HUES64 (cell line): Measurements from ENCODE around the gene INTS6.

Experiments
- H3K27ac ChIP-seq: 2 replicates; pipeline ENCODE4 v1.7.0; 2013; ENCODE audit warnings: low read depth, low read length, inconsistent platforms
- H3K27me3 ChIP-seq: 2 replicates; pipeline ENCODE4 v1.6.1; 2013; ENCODE audit warnings: mild to moderate bottlenecking, low read length; ENCODE audit not compliant: insufficient read depth
- H3K36me3 ChIP-seq: 2 replicates; pipeline ENCODE4 v1.6.1; 2013; ENCODE audit warnings: mild to moderate bottlenecking, low read length; ENCODE audit not compliant: insufficient read depth
- H3K4me1 ChIP-seq: 2 replicates; pipeline ENCODE4 v1.6.1; 2013; ENCODE audit warnings: mild to moderate bottlenecking, low read length, moderate library complexity; ENCODE audit not compliant: insufficient read depth
- H3K4me3 ChIP-seq: 2 replicates; pipeline ENCODE4 v1.5.1; 2013; ENCODE audit warnings: mild to moderate bottlenecking, low read length, moderate library complexity
- H3K9ac ChIP-seq: 2 replicates; pipeline ENCODE4 v1.6.1; 2013; ENCODE audit warnings: mild to moderate bottlenecking, low read depth, low read length
- H3K9me3 ChIP-seq: 2 replicates; pipeline ENCODE4 v1.6.1; 2013; ENCODE audit warnings: low read depth, low read length; ENCODE audit not compliant: insufficient read depth
- WGBS: fragments of 150-250, 120-280 bp; methylation state at CpG from one replicate; pipeline ENCODE4 v1.1.7; 2013; ENCODE audit warnings: missing lambda C conversion rate; 5-methylcytosine and 5-hydroxymethylcytosine counted together

INTS6 gene

DNA sequence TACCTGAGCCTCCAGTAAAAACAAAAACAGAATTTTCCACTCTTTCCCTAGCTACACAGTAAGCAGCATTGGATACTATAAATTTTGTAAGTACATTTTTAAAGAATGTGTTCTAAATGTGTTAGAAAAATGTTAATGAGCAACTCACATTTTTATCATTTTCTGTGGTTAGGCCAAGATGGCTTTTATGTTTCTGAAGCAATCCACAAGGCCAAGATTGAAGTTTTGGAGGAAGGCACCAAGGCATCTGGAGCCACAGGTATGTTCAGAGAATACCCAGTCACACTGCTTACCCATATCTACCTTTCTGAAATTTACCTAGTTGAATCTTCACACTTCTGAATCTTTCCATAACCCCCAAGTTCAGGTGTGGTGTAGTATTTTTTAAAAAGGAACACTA, 91.7 kb downstream of the INTS6 start:
- H3K9ac ChIP-seq: no peak overlapping the region
- H3K9me3 ChIP-seq: no peaks in the 10 kb centered on the region
- H3K27me3 ChIP-seq: no peaks in the 10 kb centered on the region
- no peak overlapping the region for H3K27ac ChIP-seq
- no peak overlapping the region for H3K4me3 ChIP-seq
- peaks cover 49% of the 10 kb centered on the region for H3K36me3 ChIP-seq
- H3K4me1 ChIP-seq: peaks cover 13% of the 10 kb centered on the region

DNA sequence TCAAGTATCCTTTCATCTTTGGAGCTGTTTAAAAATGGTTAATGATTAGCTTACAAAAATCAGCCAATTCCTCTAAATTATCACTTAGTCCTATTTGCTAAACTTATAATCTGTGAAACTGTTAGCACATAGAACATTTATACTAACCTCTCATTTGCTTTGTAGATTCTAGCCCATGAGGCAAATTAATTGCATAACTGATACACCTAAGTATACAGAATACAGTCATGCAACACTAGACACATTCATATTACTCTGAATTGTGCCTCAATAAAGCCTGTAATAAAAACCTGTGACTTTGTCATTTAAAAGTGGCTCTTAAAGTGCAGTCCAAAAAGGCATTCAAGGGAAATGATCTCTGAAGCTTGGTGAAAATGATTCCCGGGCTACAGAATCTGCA, 92.3 kb downstream of the INTS6 start:
- 100% methylated on average over 1 of the region's 1 CpG for WGBS
- Histone ChIP-seq H3K36me3 (peaks cover 43% of the 10 kb centered on the region), H3K9ac (no peak overlapping the region)

GRCh38 chr13:51359352-51359751, 93.5 kb downstream of the INTS6 start:
- 96% methylated on average over 1 of the region's 1 CpG for WGBS
- Histone ChIP-seq H3K4me3 (no peak overlapping the region), H3K4me1 (0 out of 2 replicates have a peak, but pooled peaks cover 4% of the 10 kb centered on the region), H3K27me3 (no peaks in the 10 kb centered on the region), H3K27ac (no peak overlapping the region), H3K9ac (no peak overlapping the region), H3K9me3 (no peaks in the 10 kb centered on the region), H3K36me3 (peaks cover 31% of the 10 kb centered on the region)

More for the DNA sequence above, 92.3 kb downstream of the INTS6 start:
- Histone ChIP-seq H3K4me3 (no peak overlapping the region), H3K27ac (no peak overlapping the region), H3K27me3 (no peaks in the 10 kb centered on the region), H3K9me3 (no peaks in the 10 kb centered on the region), H3K4me1 (peaks cover 13% of the 10 kb centered on the region)

GRCh38 chr13:51357928-51358595, 94.8 kb downstream of the INTS6 start:
- 86% methylated on average over 4 of the region's 5 CpGs for WGBS
- no peak overlapping the region for H3K27ac ChIP-seq
- no peaks in the 10 kb centered on the region for H3K27me3 ChIP-seq
- no peak overlapping the region for H3K9ac ChIP-seq
- no peak overlapping the region for H3K4me3 ChIP-seq
- no peaks in the 10 kb centered on the region for H3K4me1 ChIP-seq
- H3K36me3 ChIP-seq: peaks cover 18% of the 10 kb centered on the region; the same call in 1 of the 2 replicates
- H3K9me3 ChIP-seq: no peaks in the 10 kb centered on the region

- Histone ChIP-seq H3K36me3 (no peaks in the 10 kb centered on the region), H3K9ac (no peak overlapping the region), H3K4me1 (no peaks in the 10 kb centered on the region), H3K27me3 (no peaks in the 10 kb centered on the region), H3K27ac (no peak overlapping the region), H3K9me3 (no peaks in the 10 kb centered on the region), H3K4me3 (no peak overlapping the region)
- 82% methylated on average over 2 of the region's 2 CpGs for WGBS
These were observed 97.6 kb downstream of the INTS6 start for GRCh38 chr13:51355217-51355616.

DNA sequence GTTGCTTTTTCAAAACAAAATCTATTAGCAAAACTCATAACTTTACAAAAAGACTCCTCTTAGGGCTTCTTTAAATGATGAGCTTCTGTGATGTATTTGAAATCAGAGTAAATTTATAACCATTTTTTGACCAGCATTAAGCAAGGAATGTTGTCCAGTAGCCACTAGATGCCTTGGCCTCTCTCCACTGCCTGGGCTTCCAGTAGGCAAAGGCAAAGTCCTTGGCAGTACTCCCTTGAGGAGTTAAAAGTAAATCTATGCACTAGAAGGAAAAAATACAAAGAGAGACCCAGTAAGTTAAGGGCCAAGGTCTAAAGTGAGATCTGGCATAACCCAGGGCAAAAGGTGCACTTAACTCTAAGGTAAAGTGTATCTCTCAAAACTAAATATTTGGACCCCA, 103.8 kb downstream of the INTS6 start:
- H3K9me3 ChIP-seq: no peaks in the 10 kb centered on the region
- no peaks in the 10 kb centered on the region for H3K36me3 ChIP-seq
- H3K27ac ChIP-seq: no peak overlapping the region
- no peak overlapping the region for H3K4me3 ChIP-seq
- H3K27me3 ChIP-seq: no peaks in the 10 kb centered on the region
- H3K4me1 ChIP-seq: peaks cover 14% of the 10 kb centered on the region
- no peak overlapping the region for H3K9ac ChIP-seq

- no peak overlapping the region for H3K27ac ChIP-seq
- H3K36me3 ChIP-seq: no peaks in the 10 kb centered on the region
- WGBS: 95% methylated on average over 10 of the region's 10 CpGs
These were observed 104.5 kb downstream of the INTS6 start for GRCh38 chr13:51348069-51348967.

DNA sequence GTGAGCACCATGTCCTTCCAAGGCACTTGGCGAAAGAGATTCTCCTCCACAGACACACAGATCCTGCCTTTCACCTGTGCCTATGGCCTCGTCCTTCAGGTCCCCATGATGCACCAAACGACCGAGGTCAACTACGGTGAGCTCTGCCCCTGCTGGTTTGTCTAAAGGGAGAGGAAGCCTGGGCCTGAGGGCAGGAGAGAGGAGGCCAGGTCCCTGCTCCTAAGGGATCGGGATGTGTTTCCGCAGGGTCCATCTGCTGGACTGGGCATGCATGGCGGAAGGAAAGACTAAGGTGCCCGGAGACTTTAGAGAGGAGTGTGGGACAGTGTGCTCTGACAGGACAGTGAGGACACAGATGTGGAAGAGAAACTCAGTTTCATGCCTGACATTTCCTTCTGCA, 105.7 kb downstream of the INTS6 start:
- Histone ChIP-seq H3K9me3 (no peaks in the 10 kb centered on the region), H3K27ac (no peak overlapping the region), H3K9ac (no peak overlapping the region), H3K27me3 (no peaks in the 10 kb centered on the region), H3K4me3 (no peak overlapping the region), H3K36me3 (no peaks in the 10 kb centered on the region), H3K4me1 (peaks cover 14% of the 10 kb centered on the region)
- WGBS: 85% methylated on average over 9 of the region's 9 CpGs

More at GRCh38 chr13:51348069-51348967, 104.5 kb downstream of the INTS6 start:
- Histone ChIP-seq H3K4me1 (peaks cover 14% of the 10 kb centered on the region), H3K4me3 (no peak overlapping the region), H3K9ac (no peak overlapping the region), H3K9me3 (no peaks in the 10 kb centered on the region), H3K27me3 (no peaks in the 10 kb centered on the region)

- Histone ChIP-seq H3K4me3 (no peak overlapping the region), H3K9me3 (no peaks in the 10 kb centered on the region), H3K4me1 (peaks cover 14% of the 10 kb centered on the region), H3K9ac (no peak overlapping the region), H3K27me3 (no peaks in the 10 kb centered on the region), H3K36me3 (no peaks in the 10 kb centered on the region), H3K27ac (no peak overlapping the region)
- 91% methylated on average over 2 of the region's 2 CpGs for WGBS
These were observed 106.4 kb downstream of the INTS6 start for GRCh38 chr13:51346397-51346796.

- 90% methylated on average over 5 of the region's 5 CpGs for WGBS
- Histone ChIP-seq H3K27ac (no peak overlapping the region), H3K4me1 (peaks cover 14% of the 10 kb centered on the region), H3K36me3 (no peaks in the 10 kb centered on the region), H3K4me3 (no peak overlapping the region), H3K27me3 (no peaks in the 10 kb centered on the region), H3K9ac (no peak overlapping the region), H3K9me3 (no peaks in the 10 kb centered on the region)
These were observed 109.4 kb downstream of the INTS6 start for GRCh38 chr13:51343475-51343874.

DNA sequence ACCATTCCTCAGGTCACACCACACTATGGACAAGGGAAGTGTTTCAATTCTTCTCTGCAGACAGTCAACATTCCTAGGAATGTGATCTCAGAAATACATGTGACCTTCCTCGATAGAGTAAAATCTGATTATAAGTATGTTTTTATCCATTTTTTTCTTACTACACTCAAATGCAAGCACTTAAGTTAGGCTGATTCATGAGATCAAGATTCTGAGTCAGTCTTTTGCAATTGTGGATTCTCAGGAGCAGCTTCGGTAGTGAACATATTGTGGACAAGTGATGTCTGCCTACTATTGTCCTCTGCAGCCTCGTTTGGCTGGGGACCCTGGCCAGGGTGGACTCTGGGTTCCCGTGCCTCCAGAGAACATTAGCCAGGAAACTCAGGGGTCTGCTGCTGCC, 110.1 kb downstream of the INTS6 start:
- H3K27me3 ChIP-seq: no peaks in the 10 kb centered on the region
- WGBS: 90% methylated on average over 3 of the region's 4 CpGs
- no peak overlapping the region for H3K9ac ChIP-seq
- H3K27ac ChIP-seq: no peak overlapping the region
- H3K36me3 ChIP-seq: no peaks in the 10 kb centered on the region
- H3K4me1 ChIP-seq: peaks cover 14% of the 10 kb centered on the region
- H3K9me3 ChIP-seq: no peaks in the 10 kb centered on the region
- H3K4me3 ChIP-seq: no peak overlapping the region
